NOMO-1 treated with DMSO at 0.1 percent for 48 hours (cell line): Measurements from ENCODE around the gene A1BG.

Experiments used
- DNase-seq: peaks from one replicate; lab custom pipeline; 2025; ENCODE audit not compliant: unreplicated experiment; lab: John Stamatoyannopoulos, UW

The A1BG gene

GRCh38 chr19:58352760-58353671, at the start of gene A1BG:
Gene A1BG (minus strand): TSS chr19:58353492. CDS start chr19:58353437, 55 bp downstream.
- DNase-seq = no peak

DNA sequence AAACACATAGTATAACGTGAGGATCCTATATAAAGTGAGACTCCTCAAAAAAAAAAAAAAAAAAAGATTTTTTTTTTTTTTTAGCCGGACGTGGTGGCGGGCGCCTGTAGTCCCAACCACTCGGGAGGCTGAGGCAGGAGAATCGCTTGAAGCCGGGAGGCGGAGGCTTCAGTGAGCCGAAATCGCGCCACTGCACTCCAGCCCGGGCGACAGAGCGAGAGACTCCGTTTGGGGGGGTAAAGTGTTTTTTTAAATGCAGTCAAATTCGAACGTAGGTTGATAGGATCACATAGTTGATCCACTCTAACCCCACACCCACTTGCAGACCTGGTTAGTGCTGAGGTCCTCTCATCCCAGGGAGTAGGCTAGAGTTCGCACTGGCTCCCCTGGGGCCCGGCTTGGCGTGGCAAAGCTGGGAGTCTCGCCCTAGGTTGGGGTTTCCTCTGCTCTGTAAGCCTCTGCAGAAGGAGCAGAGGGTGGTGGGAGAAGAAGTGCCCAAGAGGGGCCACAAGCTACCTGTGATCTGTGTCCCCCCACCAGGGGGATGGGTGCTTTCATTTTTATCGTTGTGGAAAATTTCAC, 48.6 kb upstream of the A1BG start:
- DNase-seq = no peak

GRCh38 chr19:58400916-58401839, 47.9 kb upstream of the A1BG start:
- peak; percentile 99 for DNase-seq

GRCh38 chr19:58400316-58400915, 47.1 kb upstream of the A1BG start:
- no peak for DNase-seq

DNA sequence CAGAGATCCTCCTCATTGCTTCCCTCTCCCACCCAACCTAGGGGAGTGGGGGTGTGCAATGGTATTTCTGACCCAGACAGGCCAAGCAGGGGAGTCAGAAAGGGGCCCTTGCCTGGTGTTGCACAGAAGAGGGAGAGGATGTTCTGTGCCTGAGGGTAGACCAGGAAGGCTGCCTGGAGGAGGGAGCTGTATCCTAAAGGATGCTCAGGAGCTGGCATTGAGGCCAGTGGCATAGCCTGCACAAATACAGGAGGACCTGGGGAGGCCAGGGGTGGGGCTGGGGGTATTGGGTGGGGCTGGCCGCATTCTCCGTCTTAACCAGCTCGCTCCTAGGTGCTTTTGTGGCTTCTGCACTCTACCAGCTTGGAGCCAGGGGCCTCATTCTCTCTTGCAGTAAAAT, 46.6 kb upstream of the A1BG start:
- no peak for DNase-seq

DNA sequence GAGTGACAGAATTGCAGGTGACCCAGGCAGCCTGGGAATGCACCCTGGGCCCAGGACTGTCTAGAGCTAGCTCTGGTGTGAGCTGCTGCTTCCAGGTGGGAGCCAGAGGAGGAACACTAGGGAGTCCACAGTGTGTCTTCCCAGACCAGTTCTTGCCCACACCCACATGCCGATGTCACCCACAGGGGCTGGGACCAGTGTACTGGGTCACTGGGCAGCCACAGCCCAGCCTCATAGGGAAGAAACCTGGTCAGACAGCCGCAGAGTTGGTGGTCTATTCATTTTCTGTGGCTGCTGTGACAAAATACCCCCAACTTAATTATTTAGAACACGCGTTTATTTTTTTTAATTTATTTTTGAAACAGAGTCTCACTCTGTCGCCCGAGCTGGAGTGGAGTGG, 45.3 kb upstream of the A1BG start:
- no peak for DNase-seq

DNA sequence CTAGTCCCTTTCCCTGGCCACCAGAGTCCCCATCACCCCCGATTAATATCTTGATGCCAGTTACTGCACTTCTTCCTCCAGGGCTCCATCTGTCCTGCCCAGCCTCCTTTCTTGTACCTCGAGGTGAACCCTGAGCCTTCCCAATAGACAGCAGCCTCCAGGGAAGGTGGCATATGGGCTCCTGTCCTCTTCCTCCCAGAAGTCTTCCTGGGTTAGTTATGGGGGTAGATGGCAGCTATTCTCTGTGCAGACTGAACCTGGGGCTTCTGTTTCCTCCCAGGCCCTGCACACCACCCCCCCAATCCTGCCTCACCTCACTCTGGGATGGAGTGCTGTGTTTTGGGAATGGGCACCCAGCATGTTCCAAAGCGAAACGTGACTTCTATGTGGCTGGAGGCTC, 44.8 kb upstream of the A1BG start:
- no peak for DNase-seq

GRCh38 chr19:58397533-58398037, 44.3 kb upstream of the A1BG start:
- DNase-seq = no peak

DNA sequence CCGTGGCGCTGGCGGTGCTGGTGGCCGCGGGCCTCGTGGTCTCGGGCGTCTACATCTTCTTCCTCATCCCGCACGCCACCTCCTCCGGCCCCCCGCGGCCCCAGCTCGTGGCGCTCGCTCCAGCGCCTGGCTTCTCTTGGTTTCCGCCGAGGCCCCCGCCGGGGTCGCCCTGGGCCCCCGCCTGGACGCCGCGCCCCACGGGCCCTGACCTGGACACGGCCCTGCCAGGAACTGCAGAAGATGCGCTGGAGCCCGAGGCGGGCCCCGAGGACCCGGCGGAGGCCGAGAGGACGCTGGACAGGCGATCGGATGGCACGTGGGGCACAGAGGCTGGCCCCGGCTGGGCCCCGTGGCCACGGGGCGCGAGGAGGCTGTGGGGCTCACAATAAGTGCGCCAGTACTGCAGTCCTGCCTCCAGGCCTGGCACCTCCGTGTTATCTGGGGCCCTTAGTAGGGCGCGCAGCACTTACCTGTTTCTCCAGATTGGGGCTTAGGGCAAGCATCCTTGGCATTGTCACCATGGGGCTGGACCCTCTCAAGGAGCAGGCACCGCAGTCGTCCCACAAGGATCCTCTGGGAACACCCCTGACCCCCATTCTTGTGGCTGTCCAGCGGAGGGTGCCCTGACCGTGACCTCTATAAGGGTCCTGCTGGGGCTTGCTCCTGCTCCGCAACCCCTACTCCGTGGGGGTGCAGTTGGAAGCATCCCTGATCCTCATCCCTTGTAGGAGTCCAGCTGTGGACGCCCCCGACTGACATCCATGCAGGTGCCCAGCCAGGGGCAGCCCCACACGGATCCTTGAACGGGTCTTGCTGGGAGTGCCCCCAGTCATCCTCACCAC, 43.6 kb upstream of the A1BG start:
- DNase-seq = no peak

DNA sequence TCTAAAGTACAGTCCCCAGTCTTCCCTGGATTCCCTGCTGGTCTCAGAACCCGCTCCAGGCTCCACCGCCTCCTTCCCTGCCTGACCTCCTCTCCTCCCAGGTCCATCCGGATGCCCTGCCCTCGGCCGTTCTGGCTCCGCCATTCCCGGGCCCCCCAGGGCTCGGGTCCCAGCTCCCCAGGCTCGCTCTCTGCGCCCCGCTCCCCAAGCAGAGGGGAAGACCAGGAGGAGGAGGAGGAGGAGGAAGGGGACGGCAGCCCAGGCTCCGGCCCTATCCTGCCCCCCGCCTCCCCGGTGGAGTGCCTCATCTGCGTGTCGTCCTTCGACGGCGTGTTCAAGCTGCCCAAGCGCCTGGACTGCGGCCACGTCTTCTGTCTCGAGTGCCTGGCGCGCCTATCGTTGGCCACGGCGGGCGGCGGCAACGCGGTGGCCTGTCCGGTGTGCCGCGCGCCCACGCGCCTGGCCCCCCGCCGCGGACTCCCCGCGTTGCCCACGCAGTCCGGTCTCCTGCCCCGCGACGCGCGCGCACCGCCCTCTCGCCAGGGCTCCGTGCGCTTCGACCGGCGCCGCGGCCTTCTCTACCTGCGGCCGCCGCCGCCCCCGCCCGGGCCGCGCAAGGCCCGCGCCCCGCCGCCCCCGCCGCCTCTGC, 42.8 kb upstream of the A1BG start:
- no peak for DNase-seq

DNA sequence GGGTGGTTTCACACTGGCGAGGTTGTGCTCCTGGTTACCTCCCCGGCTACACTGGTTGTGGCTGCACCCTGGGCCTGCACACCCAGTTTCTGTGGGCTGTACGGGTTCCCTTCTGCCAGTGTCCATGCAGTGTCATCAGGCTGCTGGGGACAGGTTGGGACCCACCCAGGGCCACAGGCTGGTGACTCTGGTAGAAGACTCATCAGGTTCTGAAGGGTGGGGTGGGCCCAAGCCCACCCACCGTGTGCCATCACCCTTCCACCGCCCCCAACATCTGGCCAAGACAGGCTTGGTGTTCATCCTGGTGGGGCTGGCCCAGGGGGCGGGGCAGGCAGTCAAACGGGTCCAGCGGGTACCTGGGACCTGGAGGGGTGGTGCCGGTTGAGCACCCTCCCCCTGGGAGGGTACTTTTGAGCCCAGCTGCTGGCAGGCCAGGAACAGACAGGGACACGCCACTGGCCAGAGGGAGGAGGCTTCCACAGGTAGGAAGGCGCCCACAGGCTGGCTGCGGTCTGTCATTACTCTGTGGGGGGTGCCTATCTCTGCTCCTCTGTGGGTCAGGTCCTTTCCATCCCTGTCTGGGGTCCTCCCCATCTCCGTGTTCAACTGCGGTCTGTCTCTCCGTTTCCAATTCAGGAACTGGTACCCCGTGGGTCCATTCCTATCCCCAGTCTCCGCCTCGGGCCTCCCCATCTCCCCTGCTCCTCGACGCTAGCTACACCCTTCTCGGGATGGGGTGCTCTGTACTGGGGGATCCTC, 42.1 kb upstream of the A1BG start, which contains the start of gene RNF225:
Gene RNF225 (plus strand): TSS at position 437 of the 759 bp plus-strand sequence. CDS start 434 bp downstream, outside the sequence.
- no peak for DNase-seq

- DNase-seq = no peak
Observed at GRCh38 chr19:58394821-58395219, 41.5 kb upstream of the A1BG start.

GRCh38 chr19:58393725-58394033, 40.4 kb upstream of the A1BG start:
- no peak for DNase-seq

DNA sequence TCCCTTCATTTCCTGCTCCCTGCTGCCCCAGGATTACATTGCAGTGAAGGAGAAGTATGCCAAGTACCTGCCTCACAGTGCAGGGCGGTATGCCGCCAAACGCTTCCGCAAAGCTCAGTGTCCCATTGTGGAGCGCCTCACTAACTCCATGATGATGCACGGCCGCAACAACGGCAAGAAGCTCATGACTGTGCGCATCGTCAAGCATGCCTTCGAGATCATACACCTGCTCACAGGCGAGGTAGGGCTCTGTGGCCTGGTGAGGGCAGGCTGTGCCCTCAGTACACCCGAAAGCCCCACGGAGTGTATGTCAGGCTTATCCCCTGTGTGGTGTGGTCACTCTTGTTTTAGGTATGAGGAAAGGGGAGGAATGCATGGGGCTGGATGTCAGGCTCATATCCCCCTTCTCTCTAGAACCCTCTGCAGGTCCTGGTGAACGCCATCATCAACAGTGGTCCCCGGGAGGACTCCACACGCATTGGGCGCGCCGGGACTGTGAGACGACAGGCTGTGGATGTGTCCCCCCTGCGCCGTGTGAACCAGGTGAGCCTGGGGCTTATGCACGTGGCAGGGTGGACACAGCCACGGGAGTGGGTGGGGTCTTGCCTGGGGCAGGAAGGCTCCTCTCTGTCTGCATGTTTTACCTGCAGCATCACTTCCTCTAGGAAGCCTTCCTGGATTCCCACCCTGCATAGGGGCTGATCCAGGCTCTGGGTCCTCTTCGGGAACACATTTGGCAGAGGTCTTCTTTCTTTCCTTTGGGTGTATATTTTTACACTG, 39.8 kb upstream of the A1BG start:
- no peak for DNase-seq

DNA sequence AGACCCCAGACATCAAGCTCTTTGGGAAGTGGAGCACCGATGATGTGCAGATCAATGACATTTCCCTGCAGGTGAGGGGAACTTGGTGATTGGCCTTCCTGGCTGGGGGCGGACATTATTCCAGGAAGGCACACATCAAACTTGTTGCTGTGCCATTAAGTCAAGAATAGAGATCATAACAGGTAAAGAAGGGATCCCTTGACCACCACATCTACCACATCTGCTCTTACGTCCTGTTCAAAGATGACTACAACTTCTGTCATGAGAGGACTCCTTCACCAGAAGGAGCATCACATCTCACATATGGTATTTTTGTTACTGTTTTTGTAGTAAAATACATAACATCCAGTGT, 34.9 kb upstream of the A1BG start:
- no peak for DNase-seq

GRCh38 chr19:58387338-58388174, 34.3 kb upstream of the A1BG start:
- DNase-seq = no peak
